Measurements from ENCODE around the gene UBTD2.

- TF ChIP-seq CTCF (IDR thresholded peaks at IDR 0.05) (no peak), POLR2A (IDR thresholded peaks at IDR 0.05) (no peak)
Observed at GRCh38 chr5:172216345-172216744, 67.2 kb downstream of the UBTD2 start.
